ENCODE measurements around the gene ACP1. TPM values are rescaled to one million over a fixed set of nuclear protein-coding genes. Genes with fewer than 3 reads are reported as not detected.

ACP1 gene
- total RNA-seq, 1 donor from 2014 or later, result 113 TPM

DNA sequence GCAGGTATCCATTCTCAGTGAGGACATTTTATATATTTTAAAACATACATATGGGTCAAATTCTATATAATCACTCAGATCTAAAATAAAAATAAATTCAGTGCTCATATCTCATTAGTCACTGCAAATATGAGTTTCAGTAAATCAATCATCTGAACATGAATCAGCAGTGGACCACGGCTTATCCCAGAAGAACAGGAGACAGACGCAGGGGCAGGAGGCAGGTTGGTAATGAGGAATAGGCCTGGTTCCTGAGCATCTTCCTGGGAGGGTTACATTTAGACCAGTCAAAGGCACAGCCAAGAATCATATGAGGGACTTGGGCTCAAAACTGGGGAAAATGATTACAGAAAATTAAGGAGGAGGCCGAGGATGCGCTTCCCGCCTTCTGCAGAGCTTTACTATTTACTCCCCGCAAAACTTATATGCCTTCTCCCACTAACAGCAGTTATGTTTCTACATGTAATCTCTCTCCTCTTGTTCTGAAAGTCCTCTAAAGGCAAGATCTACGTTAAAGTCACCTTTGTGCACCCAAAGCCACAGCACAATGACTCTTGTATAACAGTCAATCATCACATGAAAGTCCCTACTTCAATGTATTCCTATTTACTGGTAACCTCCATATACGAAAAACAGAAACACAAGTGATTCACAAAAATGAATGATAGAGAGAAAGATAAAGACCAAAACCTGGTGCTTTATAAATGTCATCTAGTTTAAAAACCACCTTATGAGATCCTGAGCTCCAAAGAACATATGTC lies 36.0 kb upstream of the ACP1 start:
- Mint-ChIP-seq H3K27ac (no peak overlapping the region), H3K4me1 (no peaks in the 10 kb centered on the region), H3K9me3 (peaks cover 4% of the 10 kb centered on the region), H3K27me3 (ENCODE audit: low read depth) (no peaks in the 10 kb centered on the region), H3K36me3 (peaks cover 46% of the 10 kb centered on the region), H3K4me3 (no peak overlapping the region)
- no peak for DNase-seq (ENCODE audit: low spot score in 2 of 2, unreplicated experiment in 2 of 2)
- TF ChIP-seq, protein P1, sequence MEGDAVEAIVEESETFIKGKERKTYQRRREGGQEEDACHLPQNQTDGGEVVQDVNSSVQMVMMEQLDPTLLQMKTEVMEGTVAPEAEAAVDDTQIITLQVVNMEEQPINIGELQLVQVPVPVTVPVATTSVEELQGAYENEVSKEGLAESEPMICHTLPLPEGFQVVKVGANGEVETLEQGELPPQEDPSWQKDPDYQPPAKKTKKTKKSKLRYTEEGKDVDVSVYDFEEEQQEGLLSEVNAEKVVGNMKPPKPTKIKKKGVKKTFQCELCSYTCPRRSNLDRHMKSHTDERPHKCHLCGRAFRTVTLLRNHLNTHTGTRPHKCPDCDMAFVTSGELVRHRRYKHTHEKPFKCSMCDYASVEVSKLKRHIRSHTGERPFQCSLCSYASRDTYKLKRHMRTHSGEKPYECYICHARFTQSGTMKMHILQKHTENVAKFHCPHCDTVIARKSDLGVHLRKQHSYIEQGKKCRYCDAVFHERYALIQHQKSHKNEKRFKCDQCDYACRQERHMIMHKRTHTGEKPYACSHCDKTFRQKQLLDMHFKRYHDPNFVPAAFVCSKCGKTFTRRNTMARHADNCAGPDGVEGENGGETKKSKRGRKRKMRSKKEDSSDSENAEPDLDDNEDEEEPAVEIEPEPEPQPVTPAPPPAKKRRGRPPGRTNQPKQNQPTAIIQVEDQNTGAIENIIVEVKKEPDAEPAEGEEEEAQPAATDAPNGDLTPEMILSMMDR (IDR thresholded peaks at IDR 0.05; ENCODE audit: unreplicated experiment), result no peak

DNA sequence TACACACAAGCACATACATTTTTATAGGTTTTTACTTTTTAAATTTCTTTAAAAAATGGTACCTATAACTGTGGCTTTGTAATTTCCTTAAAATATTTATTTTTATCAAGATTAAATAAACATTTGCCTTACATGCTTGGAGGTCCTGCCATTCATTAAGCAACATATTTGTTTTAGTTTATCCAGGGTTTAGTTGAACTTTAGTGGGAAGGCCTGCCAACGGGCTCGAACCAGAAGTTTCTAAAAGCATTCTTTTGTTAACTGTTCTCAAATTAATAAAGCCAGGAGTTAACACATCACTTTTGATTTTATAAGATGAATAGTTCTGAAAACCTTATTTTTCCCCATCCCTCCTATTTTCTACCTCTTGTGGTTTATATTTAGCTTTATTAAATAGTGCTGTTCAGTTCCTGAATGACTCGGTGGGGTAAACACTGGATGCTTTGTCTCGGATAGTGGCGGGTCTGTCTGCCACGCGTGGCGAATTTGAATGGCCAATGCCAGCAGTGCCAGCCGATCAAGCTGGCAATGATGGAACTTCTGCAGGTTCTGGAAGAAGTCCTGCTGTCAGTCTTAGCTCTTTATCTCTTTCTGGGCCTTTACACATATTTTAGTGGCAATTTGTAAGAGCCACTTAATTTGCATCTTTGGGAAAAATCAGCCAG lies 33.1 kb upstream of the ACP1 start:
- Mint-ChIP-seq H3K4me1 (no peaks in the 10 kb centered on the region), H3K27ac (no peak overlapping the region), H3K9me3 (no peaks in the 10 kb centered on the region), H3K36me3 (peaks cover 33% of the 10 kb centered on the region), H3K27me3 (ENCODE audit: low read depth) (no peaks in the 10 kb centered on the region), H3K4me3 (no peak overlapping the region)
- TF ChIP-seq, protein P1 (IDR thresholded peaks at IDR 0.05; ENCODE audit: unreplicated experiment), result no peak
- DNase-seq (ENCODE audit: low spot score in 2 of 2, unreplicated experiment in 2 of 2), result no peak

DNA sequence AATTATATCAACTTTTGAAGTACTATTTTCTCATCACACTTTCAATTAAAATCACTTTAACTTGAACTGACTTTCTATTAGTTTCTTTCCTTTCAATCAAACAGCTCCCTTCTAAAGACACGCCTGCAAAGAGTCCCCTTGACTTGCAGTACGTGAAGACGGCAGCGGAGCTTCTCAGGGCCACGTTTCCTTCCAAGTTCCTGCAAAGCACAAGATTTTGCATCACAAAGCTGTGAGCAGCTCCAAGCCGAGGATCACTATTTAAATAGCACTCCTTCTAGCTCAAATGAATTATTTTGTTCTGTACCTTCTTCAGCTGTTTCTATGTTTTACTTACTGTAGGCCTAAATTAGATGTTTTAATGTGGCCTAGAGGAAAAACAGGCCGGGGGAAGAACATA lies 31.7 kb upstream of the ACP1 start:
- peaks cover 26% of the 10 kb centered on the region for H3K36me3 Mint-ChIP-seq
- no peak overlapping the region for H3K27ac Mint-ChIP-seq
- H3K9me3 Mint-ChIP-seq, result no peaks in the 10 kb centered on the region
- no peak for DNase-seq (ENCODE audit: low spot score in 2 of 2, unreplicated experiment in 2 of 2)
- no peaks in the 10 kb centered on the region for H3K4me1 Mint-ChIP-seq
- H3K27me3 Mint-ChIP-seq (ENCODE audit: low read depth), result no peaks in the 10 kb centered on the region
- TF ChIP-seq, protein P1 (IDR thresholded peaks at IDR 0.05; ENCODE audit: unreplicated experiment), result no peak
- H3K4me3 Mint-ChIP-seq, result no peak overlapping the region

DNA sequence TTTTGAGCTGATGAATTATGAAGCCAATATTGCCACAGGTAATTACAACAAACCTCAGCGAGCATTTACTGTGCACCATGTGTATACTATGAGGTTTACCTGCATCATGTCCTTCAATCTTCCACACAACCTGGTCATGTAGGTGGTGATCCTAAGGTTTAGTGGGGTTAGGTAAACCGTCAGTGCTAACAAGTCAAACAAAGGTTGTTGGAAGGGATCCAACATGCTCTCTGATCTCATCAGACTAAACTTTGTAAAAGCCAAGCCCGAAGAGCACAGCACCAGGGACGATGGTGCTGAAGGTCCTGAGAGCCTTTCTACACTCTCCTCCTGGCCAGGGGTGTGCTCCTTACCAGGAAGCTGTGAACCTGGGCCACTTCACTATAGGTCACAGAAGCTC lies 30.3 kb upstream of the ACP1 start:
- Mint-ChIP-seq H3K36me3 (peaks cover 18% of the 10 kb centered on the region), H3K27ac (no peak overlapping the region), H3K27me3 (ENCODE audit: low read depth) (no peaks in the 10 kb centered on the region), H3K4me3 (no peak overlapping the region), H3K9me3 (no peaks in the 10 kb centered on the region), H3K4me1 (no peaks in the 10 kb centered on the region)
- DNase-seq (ENCODE audit: low spot score in 2 of 2, unreplicated experiment in 2 of 2), result no peak
- TF ChIP-seq, protein P1 (IDR thresholded peaks at IDR 0.05; ENCODE audit: unreplicated experiment), result no peak

DNA sequence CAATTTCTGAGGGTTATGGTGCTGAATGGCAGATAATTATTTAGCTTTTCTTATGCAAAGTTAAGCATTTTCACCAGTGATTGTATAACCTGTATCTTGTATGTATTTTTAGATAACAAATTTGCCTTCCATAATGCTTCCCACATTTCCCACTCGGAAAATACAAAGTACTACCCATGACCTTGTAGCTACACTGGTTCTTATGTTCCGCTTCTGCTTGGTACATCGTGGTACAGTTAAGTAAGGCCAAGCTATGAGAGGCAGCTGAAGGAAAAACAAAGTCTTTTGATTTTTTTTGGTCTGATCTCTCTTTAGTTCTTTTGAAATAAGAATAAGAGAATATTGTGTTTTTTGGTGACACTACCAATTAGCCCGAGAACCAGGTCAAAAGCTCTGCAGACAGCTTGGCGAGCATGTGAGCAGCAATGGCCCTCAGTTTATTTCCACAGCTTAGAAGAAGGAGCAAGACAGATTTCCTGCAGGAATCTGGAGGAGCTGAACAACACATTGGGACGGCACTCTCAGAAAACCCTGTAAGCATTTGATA lies 27.7 kb upstream of the ACP1 start:
- no peaks in the 10 kb centered on the region for H3K27me3 Mint-ChIP-seq (ENCODE audit: low read depth)
- peaks cover 27% of the 10 kb centered on the region for H3K36me3 Mint-ChIP-seq
- peak overlapping the region; percentile 31 for H3K27ac Mint-ChIP-seq
- H3K9me3 Mint-ChIP-seq, result peaks cover 5% of the 10 kb centered on the region
- no peaks in the 10 kb centered on the region for H3K4me1 Mint-ChIP-seq
- no peak for DNase-seq (ENCODE audit: low spot score in 2 of 2, unreplicated experiment in 2 of 2)
- H3K4me3 Mint-ChIP-seq, result no peak overlapping the region
- TF ChIP-seq, protein P1 (IDR thresholded peaks at IDR 0.05; ENCODE audit: unreplicated experiment), result no peak
